Right forelimb (tissue), 1 donor: Measurements from ENCODE around the gene CHL1.

ENCODE experiments used
- DNase-seq: peaks from one replicate; pipeline ENCODE4 v3.0.0-alpha.2; 2018

The CHL1 gene

GRCh38 chr3:288417-288816 lies 91.9 kb downstream of the CHL1 start:
- no peak for DNase-seq

- DNase-seq: no peak
Observed at GRCh38 chr3:291028-291427, 94.5 kb downstream of the CHL1 start.

GRCh38 chr3:291646-292436 lies 95.3 kb downstream of the CHL1 start:
- DNase-seq: no peak

- no peak for DNase-seq
Observed at GRCh38 chr3:294096-294495, 97.5 kb downstream of the CHL1 start.

GRCh38 chr3:294581-294980 lies 98.0 kb downstream of the CHL1 start:
- no peak for DNase-seq

GRCh38 chr3:295166-295565 lies 98.6 kb downstream of the CHL1 start:
- no peak for DNase-seq

GRCh38 chr3:297585-297984 lies 101.0 kb downstream of the CHL1 start:
- DNase-seq: no peak

GRCh38 chr3:299590-300301 lies 103.2 kb downstream of the CHL1 start:
- DNase-seq: no peak

GRCh38 chr3:307182-307581 lies 110.6 kb downstream of the CHL1 start:
- no peak for DNase-seq

GRCh38 chr3:308597-309321 lies 112.2 kb downstream of the CHL1 start:
- DNase-seq: no peak

GRCh38 chr3:312160-312733 lies 115.7 kb downstream of the CHL1 start:
- no peak for DNase-seq

- no peak for DNase-seq
Observed at GRCh38 chr3:312911-313310, 116.3 kb downstream of the CHL1 start.

GRCh38 chr3:317012-317411 lies 120.4 kb downstream of the CHL1 start:
- no peak for DNase-seq

- no peak for DNase-seq
Observed at GRCh38 chr3:318903-319302, 122.3 kb downstream of the CHL1 start.

GRCh38 chr3:324423-324822 lies 127.9 kb downstream of the CHL1 start:
- DNase-seq: no peak

- DNase-seq: no peak
Observed at GRCh38 chr3:325495-325894, 128.9 kb downstream of the CHL1 start.

- DNase-seq: no peak
Observed at GRCh38 chr3:330494-331115, 134.0 kb downstream of the CHL1 start.

GRCh38 chr3:331881-332280 lies 135.3 kb downstream of the CHL1 start:
- DNase-seq: no peak

- no peak for DNase-seq
Observed at GRCh38 chr3:332701-333100, 136.1 kb downstream of the CHL1 start.

- no peak for DNase-seq
Observed at GRCh38 chr3:335240-335639, 138.7 kb downstream of the CHL1 start.

- DNase-seq: no peak
Observed at GRCh38 chr3:339351-339750, 142.8 kb downstream of the CHL1 start.

- DNase-seq: no peak
Observed at GRCh38 chr3:341998-342397, 145.4 kb downstream of the CHL1 start.

- no peak for DNase-seq
Observed at GRCh38 chr3:346186-346585, 149.6 kb downstream of the CHL1 start.
